Dermis blood vessel endothelial cell (primary cell): ENCODE measurements around the gene HSPA6. TPM values are rescaled to one million over a fixed set of nuclear protein-coding genes. Genes with fewer than 3 reads are reported as not detected.
"Not testable (repeated sequence)": the region's sequence is repeated elsewhere in the genome, so short reads cannot be mapped to it uniquely, and the experiment has no call there.

Experiments
- DNase-seq: peaks from one replicate; pipeline ENCODE4 v3.0.0; 2010
- total RNA-seq: library from RNA; depleted of rRNA; stranded (reverse); fragments of >200 nt; gene quantifications from 2 replicates; pipeline ENCODE4 v1.2.3, GENCODE V29; 2014

The HSPA6 gene
- total RNA-seq, 1 donor from 2014 or later, result 0.17 TPM

DNA sequence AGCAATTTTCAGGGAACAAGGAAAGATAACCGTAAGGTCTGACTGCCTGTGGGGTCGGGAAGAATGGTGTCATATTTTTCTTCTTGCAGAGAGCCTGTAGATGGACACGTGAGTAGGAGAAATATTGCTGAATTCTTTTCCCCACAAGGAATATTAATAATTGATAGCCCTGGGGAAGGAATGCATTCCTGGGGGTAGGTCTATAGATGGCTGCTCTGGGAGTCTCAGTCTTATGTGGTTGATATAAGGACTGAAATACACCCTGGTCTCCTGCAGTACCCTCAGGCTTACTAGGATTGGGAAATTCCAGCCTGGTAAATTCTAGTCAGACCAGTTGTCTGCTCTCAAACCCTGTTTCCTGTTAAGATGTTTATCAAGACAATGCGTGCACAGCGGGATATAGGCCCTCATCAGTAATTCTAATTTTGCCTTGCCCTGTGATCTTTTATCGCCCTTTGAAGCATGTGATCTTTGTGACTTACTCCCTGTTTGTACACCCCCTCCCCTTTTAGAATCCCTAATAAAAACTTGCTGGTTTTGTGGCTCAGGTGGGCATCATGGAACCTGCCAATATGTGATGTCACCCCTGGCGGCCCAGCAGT is 12.8 kb downstream of the HSPA6 start:
- not testable (repeated sequence) for DNase-seq

DNA sequence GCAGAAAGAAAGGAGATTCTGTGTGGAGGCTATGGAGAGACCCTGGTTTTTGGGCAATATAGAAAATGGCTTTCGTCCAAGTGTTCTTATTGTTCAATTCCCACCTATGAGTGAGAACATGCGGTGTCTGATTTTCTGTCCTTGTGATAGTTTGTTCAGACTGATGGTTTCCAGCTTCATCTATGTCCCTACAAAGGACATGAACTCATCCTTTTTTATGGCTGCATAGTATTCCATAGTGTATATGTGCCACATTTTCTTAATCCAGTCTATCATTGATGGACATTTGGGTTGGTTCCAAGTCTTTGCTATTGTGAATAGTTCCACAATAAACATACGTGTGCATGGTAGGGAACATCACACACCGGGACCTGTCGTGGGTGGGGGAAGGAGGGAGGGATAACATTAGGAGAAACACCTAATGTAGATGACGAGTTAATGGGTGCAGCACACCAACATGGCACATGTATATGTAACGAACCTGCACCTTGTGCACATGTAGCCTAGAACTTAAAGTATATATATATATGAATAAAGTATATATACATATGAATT is 14.7 kb downstream of the HSPA6 start:
- DNase-seq, result not testable (repeated sequence)

DNA sequence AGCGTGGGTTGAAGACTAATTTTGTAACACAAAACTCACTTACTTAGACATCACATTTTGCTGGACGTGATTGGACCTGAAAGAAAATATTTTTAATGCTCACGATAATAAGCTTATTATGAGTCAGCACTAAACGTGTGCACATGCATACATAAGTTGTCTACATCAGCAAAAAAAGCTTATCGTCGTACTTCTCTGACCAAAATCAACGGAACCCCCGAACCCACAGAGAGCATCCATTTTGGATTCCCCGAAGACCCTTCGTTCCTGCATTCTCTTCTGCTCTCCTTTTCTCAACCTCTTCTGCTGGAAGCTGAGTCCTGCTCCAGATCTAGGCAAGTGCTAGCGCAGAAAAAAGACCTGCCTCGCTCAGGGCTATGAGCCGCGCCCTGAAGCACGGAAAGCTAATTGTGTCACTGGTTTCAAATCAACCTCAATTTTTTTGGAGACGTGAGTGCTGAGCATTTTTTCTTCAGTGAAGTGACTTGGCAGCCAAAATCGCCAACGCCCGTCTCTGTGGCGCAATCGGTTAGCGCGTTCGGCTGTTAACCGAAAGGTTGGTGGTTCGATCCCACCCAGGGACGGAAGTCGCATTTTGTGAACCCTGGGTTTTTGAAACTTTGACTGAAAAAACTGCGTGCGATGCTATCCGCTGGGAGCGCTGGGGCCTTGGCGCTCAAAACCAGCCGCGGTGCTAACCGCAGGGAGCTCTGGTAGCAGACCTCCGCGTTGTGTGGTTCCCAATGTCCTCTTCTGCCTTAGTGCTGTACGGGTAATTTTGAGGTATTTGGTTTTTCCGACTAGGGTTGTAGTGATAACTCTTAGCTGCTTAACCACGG is 15.6 kb downstream of the HSPA6 start:
- peak; percentile 70 for DNase-seq

DNA sequence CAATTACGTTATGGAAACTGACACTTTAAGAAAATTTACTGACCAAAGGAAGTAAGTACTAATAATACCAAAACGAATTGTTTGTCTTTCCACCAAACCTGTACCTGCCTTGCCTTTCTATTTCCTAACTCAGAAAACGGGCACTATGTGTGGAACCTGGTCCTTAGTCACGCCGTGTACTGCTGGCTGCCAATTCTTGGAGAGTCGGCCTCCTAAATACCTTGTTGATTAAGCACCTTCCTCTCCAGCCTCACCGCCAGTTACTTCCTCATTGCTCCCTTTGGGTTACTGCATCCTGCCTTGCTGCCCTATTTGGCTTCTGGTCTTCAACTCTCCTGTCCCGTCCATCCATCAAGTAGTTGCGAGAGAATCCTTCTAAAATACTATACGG is 16.2 kb downstream of the HSPA6 start:
- DNase-seq, result not testable (repeated sequence)

DNA sequence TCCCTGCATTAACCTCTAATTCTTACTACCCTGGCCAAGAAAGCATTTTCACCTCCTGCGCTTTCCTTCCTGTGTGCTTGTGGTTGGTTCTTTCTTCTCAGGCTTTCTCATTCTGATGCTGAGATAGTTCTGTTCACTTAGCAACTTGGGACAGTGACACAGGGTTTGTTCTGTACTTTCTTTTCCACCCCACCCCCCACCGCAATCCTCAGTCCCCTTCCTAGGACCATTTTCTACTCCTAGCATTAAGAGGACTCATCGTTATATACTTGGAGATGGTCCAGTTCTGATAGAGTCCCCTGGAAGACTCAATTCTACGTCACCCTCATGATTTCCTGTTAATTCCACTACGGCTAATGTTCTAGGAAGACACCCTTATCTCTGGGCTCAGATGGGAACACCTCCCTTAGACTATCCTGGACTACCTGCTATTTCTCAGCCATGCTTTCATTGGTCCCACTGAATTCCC is 17.8 kb downstream of the HSPA6 start:
- not testable (repeated sequence) for DNase-seq

DNA sequence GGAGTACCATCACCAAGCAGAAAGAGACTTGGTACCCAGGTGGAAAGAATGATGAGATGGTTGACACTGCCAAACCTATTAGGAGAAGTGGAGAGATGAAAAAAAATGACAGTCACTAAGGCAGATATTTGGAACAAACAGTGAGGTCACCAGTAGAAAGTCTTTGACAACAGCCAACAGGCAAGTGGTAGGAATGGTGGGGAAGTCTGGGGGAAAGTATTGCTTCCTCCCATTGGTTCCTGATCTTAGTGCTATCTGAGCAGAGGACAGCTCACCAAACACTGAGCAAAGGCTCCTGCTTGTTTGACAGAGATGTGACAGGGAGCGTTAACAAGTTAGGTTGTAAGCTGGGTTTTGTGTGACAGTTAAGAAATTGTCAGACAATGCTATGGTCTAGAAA is 18.8 kb downstream of the HSPA6 start:
- not testable (repeated sequence) for DNase-seq

DNA sequence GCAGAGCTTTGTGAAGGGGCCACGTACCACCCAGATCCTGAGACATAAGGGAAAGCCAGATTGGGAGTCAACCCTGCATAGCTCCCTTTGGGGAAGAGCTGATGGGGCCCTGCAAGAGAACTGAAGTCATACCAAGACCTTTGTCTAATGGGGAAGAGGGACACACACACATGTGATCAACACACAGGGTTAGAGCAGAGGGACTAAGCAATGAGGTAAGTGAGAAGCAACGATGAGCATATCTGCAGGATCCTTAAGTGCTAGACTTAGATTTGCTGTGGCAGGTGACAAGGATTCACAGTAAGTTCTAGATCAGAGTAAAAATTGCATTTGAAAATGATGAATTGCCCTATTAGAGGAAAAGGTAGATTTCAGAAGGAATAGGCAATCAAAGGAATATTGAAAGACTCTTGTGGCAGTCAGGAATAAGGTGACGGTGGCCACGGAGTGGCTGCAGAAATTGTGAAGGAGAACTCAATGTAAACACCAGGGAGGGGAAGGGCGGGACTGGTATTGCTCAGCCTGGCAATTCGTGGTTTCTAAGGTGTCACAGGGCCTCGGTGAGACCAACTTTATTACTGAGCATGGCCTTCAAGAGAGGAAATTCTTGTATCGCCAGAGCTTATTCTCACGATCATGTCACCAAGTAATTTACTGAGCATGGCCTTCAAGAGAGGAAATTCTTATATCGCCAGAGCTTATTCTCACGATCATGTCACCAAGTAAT is 20.8 kb downstream of the HSPA6 start:
- not testable (repeated sequence) for DNase-seq

DNA sequence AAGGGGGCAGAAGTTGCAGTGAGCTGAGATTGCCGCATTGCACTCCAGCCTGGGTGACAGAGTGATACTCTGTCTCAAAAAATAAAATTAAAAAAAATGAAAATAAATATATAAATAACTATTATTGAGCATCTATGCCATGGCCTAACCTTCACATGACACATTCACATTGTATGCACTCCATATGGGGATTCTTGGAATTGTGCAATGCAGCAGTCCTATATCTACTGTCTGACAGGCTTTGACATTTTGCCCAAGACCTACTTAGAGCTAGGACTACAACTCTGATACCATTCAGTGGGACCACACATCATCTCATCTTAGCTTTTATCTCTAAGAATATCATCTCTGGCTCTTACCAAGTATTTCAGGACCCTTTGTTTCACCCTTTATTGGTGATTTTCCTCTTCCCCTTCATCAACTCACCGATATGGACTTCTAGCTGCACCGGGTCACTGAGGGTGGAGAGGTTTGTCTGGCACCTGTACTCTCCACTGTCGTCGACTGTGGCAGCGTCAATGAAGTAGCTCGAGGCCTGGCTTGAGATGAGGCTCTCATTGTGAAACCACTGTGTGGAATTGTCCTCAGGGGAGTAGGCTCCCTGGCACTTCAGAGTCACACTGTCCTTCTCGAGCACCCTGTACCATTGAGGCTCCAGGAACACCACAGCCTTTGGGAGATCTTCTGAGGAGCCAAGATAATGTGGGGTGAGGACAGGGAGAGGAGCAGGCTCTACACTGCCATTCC is 23.8 kb downstream of the HSPA6 start:
- DNase-seq, result not testable (repeated sequence)

DNA sequence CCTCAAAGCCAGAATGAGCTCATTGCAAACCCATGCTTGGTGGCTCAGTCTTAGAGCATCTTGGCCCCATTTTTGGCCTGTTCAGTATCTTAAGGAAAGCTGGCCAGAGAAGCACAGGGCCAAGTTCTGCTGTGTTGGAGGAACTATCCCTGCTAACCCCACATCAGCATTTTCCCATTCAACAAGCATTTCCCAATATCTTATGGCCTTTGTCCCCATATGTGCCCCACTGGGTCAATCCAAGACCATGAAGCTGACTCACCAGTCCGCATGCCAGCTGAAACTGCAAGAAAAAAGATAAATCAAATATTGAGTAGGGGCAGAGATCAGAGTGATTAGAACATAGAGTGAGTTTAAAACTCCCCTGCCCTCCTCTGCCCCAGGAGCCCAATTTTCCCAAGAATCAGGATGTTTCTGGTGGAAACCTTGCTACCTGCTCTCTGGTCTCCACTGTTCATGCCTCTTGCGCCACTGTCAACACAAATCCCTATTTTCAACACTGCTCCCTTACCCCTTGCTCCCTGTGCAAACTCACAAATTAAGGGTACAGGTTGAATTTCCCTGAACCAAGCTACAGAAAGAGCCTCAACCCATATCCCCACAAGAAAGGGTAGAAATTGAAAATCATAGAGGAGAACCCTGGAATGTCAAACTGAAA is 24.5 kb downstream of the HSPA6 start:
- DNase-seq, result not testable (repeated sequence)

DNA sequence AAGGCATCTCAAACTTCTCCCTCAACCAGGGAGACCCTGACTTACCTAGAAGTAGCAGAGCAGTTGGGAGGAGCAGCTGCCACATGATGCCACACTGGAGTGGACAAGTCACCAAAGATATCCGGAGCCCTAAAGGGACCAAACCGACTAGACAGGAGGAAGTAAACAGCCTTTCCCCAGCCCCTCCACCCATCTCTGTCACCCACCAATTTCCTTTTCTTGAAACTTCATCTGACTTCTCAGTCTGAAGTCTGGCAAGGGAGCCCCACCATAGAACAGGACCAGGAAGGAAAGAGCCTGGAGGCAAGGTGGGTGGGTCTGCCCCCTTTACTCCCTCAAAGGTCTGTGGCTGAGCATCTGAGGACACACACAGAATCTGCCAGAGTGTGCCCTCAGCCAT is 25.3 kb downstream of the HSPA6 start, which contains the start of gene FCGR3A:
Gene FCGR3A (minus strand): TSS at position 167 of the 400 bp plus-strand sequence. CDS start 82 bp downstream, at position 85.
- DNase-seq, result no peak

DNA sequence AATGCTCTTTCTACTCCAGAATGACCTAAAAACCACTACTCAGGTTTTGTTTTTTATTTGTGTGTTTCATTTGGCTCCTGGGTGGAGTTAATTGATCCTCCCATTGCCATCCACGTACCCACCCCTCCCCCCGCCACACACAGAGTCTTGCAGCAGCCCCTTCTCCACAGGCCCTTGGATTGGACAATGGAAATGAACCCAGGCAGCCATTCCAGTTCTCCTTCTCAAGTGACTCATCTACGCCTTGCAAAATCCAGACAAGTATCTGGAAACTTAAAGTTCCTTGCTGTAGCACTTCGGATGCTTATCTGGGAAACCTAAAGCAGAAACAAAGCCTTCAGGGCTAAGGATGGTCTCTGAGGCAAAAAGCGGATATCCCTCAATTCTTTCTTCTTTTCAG is 26.6 kb downstream of the HSPA6 start:
- DNase-seq, result not testable (repeated sequence)

DNA sequence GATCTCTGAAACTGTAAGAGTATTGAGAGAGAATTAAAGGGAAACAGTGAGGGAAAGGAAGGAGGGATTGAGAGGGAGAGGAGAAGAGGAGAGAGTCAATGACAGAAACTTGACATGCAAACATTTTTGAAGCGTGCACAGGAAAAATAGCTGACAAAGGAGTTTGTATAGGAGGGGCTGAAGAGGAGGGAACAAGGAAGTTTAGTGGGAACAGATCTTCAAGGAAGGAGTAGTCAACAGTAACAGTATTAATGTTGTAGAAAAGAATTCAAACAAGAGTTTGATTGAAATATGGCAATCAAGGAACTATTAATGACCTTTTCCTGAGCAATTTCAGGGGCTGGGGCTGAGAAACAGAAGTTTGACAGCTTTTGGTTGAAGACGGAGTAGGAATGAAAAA is 29.3 kb downstream of the HSPA6 start:
- DNase-seq, result not testable (repeated sequence)

DNA sequence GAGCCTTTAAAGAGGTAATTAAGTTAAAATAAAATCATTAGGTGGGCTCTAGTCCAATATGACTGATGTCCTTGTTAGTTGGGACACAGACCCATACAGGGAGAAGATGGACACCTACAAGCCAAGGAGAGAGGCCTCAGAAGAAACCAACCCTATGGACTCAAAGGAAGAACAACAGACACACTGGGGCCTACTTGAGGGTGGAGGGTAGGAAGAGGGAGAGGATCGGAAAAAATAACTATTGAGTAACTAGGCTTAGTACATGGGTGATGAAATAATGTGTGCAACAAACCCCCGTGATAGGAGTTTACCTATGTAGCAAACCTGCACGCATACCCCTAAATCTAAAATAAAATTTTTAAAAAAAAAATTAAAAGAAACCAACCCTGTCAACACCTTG is 30.0 kb downstream of the HSPA6 start:
- not testable (repeated sequence) for DNase-seq

DNA sequence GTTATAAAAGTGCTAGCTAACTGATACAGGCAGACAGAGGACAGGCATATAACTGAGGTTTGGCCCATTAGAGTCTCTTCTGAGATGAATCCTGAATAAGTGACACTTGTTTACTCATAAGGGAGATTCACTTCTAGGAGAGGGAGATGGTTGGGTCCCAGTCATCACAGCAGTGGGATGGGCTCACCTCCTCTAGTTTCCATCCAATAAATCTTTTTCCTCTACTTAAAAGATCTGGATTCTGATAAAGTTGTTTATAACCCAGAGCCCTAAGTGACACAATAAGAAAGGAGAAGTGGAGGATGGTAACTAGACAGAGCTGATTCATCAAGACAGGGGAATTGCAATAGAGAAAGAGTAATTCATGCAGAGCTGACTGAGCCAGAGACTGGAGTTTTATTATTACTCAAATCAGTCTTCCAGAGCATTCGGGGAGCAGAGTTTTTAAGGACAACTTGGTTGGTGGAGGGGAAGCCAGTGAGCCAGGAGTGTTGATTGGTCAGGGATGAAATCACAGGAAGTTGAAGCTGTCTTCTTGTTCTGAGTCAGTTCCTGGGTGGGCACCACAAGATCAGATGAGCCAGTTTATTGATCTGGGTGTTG is 30.6 kb downstream of the HSPA6 start:
- DNase-seq, result not testable (repeated sequence)

DNA sequence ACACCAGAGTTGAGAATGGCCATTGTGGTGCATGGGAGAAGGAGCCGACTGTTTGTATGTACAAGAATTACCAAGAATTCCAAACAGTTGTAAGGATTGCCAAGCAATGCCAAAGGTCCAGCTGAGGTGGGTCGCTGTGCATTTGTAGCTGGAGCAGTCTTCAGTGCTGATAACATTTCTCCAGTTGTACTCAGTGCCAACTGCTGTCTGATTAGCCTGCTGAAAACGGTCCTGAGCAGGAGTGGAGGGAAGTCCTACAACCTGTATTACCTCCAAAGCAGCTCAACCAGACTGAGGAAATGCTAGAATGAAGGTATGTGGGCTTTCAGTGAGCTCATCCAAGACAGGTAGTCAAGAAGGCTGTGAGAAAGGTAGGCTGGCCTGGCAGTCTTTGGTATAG is 31.8 kb downstream of the HSPA6 start:
- DNase-seq, result not testable (repeated sequence)

DNA sequence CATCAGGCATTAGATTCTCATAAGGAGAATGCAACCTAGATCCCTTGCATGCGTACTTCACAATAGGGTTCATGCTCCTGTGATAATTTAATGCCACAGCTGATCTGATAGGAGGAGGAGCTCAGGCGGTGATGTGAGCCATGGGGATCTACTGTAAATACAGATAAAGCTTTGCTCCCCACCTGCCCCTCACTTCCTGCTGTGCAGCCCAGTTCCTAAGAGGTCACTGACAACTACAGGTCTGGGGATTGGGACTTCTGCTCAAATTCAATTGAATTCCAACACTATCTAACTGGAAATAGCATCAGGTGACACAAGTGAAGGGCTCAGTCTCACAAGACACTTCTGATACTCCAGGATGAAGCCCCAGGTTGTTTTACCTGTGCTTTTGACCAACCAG is 32.6 kb downstream of the HSPA6 start:
- not testable (repeated sequence) for DNase-seq

DNA sequence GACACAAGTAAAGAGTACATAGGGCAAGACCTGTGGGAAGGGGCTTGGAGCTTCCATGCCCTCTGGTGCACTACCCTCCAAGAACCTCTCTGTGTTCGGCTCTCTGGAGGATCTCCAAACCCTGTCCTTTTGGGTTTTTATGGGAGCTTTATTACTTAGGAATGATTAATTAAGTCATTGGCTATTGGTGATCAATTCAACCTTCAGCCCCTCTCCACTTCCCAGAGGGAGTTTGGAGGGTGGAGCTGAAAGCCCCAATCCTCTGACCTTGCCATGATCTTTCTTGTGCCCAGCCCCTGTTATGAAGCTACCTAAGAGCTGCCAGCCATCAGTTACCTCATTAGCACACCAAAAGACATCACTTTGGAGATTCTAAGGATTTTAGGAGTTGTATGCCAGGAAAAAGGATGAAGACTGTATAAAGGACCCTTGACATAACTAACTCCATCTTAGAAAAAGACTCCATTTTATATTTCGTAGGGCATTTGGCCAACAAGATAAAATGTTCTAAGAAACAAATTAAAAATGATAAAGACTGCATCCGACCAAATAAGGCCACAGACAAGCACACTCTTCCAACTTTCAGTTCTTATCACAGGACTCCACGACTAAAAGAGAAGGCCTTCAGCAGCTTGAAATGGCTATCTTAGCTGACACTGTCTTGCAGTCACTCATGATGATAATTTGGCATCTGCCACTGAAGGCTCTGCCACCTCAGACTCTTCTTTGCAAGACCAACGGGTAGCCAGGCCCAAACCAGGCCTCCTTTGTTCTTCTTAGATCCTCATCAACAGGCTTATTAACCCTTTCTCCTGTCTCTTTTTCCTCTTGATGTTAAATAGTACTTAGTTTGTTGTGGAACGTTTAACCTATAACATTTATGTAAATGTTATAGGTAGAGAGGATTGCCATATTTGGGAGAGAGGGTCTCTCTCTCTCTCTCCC is 33.4 kb downstream of the HSPA6 start:
- not testable (repeated sequence) for DNase-seq

DNA sequence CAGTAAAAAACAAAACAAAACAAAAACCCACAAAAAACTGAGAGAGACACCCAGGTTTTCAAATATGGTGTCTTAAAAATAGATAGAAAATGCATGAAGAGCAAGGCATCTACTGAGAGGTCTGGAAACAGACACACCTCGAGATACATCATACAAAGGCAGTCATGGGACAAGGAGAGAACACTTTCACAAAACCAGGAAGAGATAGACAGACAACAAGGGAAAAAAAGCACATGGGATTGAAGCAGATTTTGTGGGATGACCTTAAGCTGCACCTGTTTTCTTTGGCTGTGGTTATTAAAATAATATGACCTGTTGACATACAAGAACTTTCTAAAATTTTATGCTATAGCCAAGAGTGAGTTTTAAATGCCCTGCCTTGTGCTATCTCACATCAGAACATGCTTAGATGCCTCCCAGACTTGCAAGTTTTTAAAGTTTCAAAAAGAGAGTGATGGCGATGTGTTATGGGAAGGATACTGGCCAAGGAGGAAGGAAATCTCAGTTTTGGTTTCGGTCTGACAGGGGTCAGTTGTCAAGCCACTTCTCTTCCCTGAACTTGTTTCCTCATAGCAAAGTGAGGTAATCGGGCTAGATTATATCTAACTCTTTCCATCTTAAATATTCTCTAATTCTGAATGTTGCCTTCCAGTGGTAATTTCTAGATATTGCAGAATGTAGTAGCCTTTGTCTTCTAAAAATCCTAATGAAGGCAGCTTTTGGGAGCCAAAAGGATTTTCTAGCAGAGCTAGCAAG is 36.8 kb downstream of the HSPA6 start:
- DNase-seq, result not testable (repeated sequence)

DNA sequence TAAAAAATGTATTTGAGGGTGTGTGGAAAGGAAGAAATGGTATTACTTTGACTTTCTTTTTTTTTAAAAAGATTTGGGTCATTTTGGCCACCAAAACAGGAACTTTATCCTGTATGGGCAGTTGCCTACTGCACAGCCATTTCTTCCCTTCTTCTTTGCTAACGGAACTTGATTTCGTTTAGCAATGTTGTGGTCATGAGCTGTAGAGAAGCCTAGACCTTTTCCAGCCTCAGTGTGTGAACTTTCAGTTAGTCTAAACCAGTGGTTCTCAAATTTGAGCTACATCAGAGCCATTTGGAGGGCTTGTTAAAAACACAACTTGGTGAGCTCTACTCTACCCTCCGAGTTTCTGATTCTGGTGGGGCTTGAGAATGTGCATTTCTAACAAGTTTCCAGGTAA is 38.1 kb downstream of the HSPA6 start:
- DNase-seq, result not testable (repeated sequence)
